Ovary (tissue), 9 donors: Measurements from ENCODE around the gene CDC14A. TPM values are rescaled to one million over a fixed set of nuclear protein-coding genes. Genes with fewer than 3 reads are reported as not detected.

ENCODE experiments used
- DNase-seq, 5 donors: peaks; one replicate each; pipeline ENCODE4 v3.0.0-alpha.2; 2019 to 2020
- H3K27ac ChIP-seq, 2 donors: fragments of 200-600 bp; one replicate each; pipeline versions ENCODE4 v1.5.1 to v1.8.0; 2019 to 2022
- H3K27me3 ChIP-seq: fragments of 200-600 bp; one replicate; pipeline ENCODE4 v1.8.0; 2022
- H3K36me3 ChIP-seq: fragments of 200-600 bp; sonication (generic); one replicate; pipeline ENCODE4 v1.5.1; 2019
- H3K4me1 ChIP-seq: one replicate; pipeline ENCODE4 v1.8.1; 2013; ENCODE audit warnings: mild to moderate bottlenecking, moderate library complexity; ENCODE audit not compliant: insufficient read depth
- H3K4me3 ChIP-seq: fragments of 200-600 bp; sonication (generic); one replicate; pipeline ENCODE4 v1.5.1; 2017
- H3K9me3 ChIP-seq, 2 donors: fragments of 200-600 bp in 1 of 2; sonication (generic) in 1 of 2; one replicate each; pipeline versions ENCODE4 v1.5.1 to v1.8.1; 2013 to 2019; ENCODE audit warnings: mild to moderate bottlenecking in 1 of 2, moderate library complexity in 1 of 2
- EP300 ChIP-seq: sonication (generic); formaldehyde crosslinking; IDR thresholded peaks from one replicate; pipeline ENCODE4 v1.6.1; 2017; ENCODE audit warnings: antibody characterized with exemption
- POLR2A ChIP-seq: fragments of 450-650 bp; IDR thresholded peaks from one replicate; pipeline ENCODE4 v1.6.1; 2017; ENCODE audit warnings: antibody characterized with exemption, mild to moderate bottlenecking, moderate library complexity
- WGBS, 3 donors: extraction: QIAGEN DNeasy Blood & Tissue Kit in 1 of 3; methylation state at CpG; one replicate each; pipeline versions ENCODE4 v1.1.5 to v1.1.7; 2013 to 2017; 5-methylcytosine and 5-hydroxymethylcytosine counted together
- intact Hi-C, 4 donors: fragments of 100-400 bp; cut with DNase I; formaldehyde crosslinking; loops; one replicate each; pipeline versions ENCODE4 v1.11.0 to v1.15.1; 2022 to 2023
- polyA plus RNA-seq, 2 donors: library from polyadenylated mRNA; stranded (reverse); fragments of 200-250 nt in 1 of 2; fragments of 350-450 nt in 1 of 2; fragmentation: Illumina TruSeq in 1 of 2; extraction: RNeasy Lipid Tissue Mini Kit (QIAGEN cat#74804) in 1 of 2; gene quantifications; one replicate each; pipeline ENCODE4 v1.2.3, GENCODE V29; 2013 to 2014
- total RNA-seq, 7 donors: library from RNA; depleted of rRNA in 2 of 7; stranded (reverse); fragments of >200 nt in 2 of 7; fragmentation: NEBNext Ultra II Directional in 3 of 7; extraction: Animal tissue kit (Norgen Biotek cat#: 25700) in 3 of 7; gene quantifications; one replicate each; pipeline versions ENCODE4 v1.1.0 to v1.2.4, GENCODE V29; 2016 to 2023
- TF ChIP-seq, protein P1 (sequence below), 3 donors: fragments of 450-650 bp in 2 of 3; fragments of 200-600 bp in 1 of 3; IDR thresholded peaks; one replicate each; pipeline versions ENCODE4 v1.5.1 to v1.8.0; 2016 to 2022; ENCODE audit warnings: antibody characterized with exemption in 3 of 3, mild to moderate bottlenecking in 1 of 3
- donor health status: DM: no; HTN: no; CAD: no; lungs with moderate emphysema.
- donor health status: DM: no; HTN: no; CAD: no.
- donor health status: Bipolar disorder and iron deficiency.
- donor health status: DM: yes; HTN: yes; CAD: no.
- donor health status: DM: no; HTN: no; CAD: no.
- donor health status: DM: yes; HTN: yes; CAD: no.

The CDC14A gene
- total and polyA plus RNA-seq, 9 donors, result 4.6 to 47.4 (median 8.6) TPM

DNA sequence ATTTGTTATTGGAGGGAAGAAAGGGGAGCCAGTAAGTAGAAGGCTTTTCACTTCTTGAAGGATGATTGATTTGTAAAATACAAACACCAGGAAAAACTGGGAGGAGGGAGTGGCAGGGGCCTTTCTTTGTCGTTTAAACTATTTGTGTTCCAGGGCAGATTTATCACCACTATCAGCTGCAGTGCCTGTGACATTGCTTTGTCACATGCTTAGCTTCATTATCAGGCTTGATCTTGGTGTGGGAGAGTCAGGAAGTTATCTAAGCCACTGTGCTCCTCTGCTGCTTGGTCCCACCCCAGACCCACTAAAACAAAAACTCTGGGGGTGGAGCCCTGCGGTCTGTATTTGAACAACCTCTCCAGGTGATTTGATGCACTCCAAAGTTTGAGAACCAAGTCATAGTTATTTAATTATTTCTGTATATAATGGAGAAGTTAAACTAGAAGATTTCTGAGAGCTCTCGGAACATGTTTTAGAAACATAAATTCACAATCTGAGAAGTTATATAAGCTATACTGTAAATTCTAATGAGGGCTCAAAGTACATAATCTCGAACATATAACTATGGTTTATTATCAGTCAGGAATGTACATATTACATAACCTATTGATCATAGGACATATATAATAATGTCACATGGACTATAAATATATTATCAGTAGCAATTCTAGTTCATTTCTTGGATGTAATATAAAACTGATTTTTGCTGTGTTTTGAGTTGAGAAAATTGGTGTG, 87.9 kb downstream of the CDC14A start:
- no peaks in the 10 kb centered on the region for H3K27me3 ChIP-seq
- no peak overlapping the region for H3K4me3 ChIP-seq
- no peaks in the 10 kb centered on the region for H3K36me3 ChIP-seq
- H3K9me3 ChIP-seq, result no peaks in the 10 kb centered on the region
- intact Hi-C loops, result no loop called here
- TF ChIP-seq EP300 (no peak), POLR2A (no peak)
- TF ChIP-seq, protein P1, sequence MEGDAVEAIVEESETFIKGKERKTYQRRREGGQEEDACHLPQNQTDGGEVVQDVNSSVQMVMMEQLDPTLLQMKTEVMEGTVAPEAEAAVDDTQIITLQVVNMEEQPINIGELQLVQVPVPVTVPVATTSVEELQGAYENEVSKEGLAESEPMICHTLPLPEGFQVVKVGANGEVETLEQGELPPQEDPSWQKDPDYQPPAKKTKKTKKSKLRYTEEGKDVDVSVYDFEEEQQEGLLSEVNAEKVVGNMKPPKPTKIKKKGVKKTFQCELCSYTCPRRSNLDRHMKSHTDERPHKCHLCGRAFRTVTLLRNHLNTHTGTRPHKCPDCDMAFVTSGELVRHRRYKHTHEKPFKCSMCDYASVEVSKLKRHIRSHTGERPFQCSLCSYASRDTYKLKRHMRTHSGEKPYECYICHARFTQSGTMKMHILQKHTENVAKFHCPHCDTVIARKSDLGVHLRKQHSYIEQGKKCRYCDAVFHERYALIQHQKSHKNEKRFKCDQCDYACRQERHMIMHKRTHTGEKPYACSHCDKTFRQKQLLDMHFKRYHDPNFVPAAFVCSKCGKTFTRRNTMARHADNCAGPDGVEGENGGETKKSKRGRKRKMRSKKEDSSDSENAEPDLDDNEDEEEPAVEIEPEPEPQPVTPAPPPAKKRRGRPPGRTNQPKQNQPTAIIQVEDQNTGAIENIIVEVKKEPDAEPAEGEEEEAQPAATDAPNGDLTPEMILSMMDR (IDR thresholded peaks at IDR 0.05), result no peak
- H3K4me1 ChIP-seq, result peaks cover 3% of the 10 kb centered on the region
- 70 to 73% (median 73%) methylated on average over 4 of the region's 4 CpGs for WGBS, 3 donors
- no peak overlapping the region for H3K27ac ChIP-seq
- DNase-seq, result no peak

DNA sequence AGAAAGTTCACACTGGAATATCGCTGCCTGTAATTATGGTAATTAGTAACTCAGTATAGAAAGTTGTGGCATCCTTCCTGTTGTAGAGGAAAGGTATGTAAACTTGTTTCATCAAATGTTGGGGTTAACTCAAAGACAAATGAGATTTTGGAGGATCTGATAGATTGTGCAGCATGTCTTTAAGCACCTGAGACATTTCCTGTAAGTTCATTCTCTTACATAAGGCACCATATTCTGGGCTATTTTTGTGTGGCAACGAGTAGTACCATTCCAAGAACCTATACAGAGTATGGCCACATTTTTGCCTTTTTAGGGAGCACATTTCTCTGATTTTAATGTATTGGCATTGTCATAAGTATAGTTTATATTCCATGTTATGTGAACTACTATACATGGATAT, 88.8 kb downstream of the CDC14A start:
- Histone ChIP-seq H3K27ac (no peak overlapping the region), H3K4me1 (peaks cover 3% of the 10 kb centered on the region), H3K36me3 (no peaks in the 10 kb centered on the region), H3K4me3 (no peak overlapping the region), H3K27me3 (no peaks in the 10 kb centered on the region), H3K9me3 (no peaks in the 10 kb centered on the region)
- TF ChIP-seq, protein P1 (IDR thresholded peaks at IDR 0.05), result no peak
- TF ChIP-seq EP300, result no peak
- TF ChIP-seq POLR2A, result no peak
- 84 to 97% (median 93%) methylated on average over 2 of the region's 2 CpGs for WGBS, 3 donors
- intact Hi-C loops, result no loop called here
- DNase-seq, result no peak

DNA sequence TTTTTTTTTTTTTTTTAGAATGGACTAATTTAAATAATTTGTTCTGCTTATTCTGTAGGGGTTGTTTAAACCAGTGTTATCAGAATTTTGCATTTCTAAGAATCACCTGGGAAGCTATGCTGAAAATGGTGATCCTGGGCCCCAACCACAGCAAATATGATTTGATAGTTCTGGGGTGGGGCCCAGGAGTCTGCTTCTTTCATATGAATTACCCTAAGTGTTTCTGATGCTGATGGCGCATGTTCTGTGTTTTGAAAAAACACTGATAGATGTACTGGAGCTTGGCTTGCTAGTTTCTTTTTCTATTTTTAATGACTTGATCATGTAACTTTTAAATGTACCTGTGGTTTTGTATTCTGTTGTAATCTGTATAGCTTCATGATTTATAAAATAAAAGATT, 89.3 kb downstream of the CDC14A start:
- TF ChIP-seq EP300, result no peak
- TF ChIP-seq POLR2A, result no peak
- TF ChIP-seq, protein P1 (IDR thresholded peaks at IDR 0.05), result no peak
- H3K27me3 ChIP-seq, result no peaks in the 10 kb centered on the region
- intact Hi-C loops, result no loop called here
- H3K4me3 ChIP-seq, result no peak overlapping the region
- DNase-seq, result no peak
- H3K27ac ChIP-seq, result no peak overlapping the region
- no peaks in the 10 kb centered on the region for H3K36me3 ChIP-seq
- no peaks in the 10 kb centered on the region for H3K9me3 ChIP-seq
- 69 to 75% (median 72%) methylated on average over 1 of the region's 1 CpG for WGBS, 3 donors
- peaks cover 3% of the 10 kb centered on the region for H3K4me1 ChIP-seq

DNA sequence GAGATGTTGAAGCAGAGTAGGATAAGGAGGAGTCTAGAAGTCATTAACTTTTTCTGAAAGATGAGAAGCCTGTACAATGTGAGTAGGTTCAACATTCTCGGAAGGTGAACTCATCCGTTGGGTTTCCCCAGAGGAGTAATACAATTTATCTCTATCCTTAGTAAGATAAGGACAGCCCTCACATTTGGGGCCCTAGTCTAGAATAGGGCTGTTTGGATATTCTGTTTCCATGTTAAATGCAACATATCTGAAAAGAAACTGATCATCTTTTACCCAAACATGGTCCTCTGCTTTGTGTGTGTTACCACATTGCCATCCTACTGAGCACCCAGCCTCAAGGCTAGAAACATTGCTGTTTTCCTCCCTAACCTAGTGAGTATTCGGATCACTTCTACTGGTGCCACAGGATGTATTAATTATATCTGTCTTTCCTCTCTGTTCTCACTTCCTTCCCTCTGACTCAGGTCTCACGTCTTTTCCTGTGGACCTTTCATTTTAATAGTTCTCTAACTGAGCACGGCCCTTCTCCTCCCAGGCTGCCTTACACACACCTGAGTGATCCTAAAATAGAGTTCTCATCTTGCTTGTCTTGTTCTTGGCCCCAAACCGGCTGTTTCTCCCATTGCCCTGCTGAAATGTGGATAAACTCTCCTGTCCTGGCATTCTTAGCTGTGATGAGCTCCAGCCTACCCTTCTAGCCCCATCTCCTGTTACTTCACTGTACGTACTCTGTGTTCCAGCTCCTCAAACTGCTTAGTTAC, 91.7 kb downstream of the CDC14A start:
- DNase-seq, result no peak
- TF ChIP-seq EP300 (no peak), POLR2A (no peak)
- TF ChIP-seq, protein P1 (IDR thresholded peaks at IDR 0.05), result no peak
- 55 to 81% (median 78%) methylated on average over 7 of the region's 7 CpGs for WGBS, 3 donors
- Histone ChIP-seq H3K4me1 (no peaks in the 10 kb centered on the region), H3K36me3 (no peaks in the 10 kb centered on the region), H3K27ac (no peak overlapping the region), H3K9me3 (no peaks in the 10 kb centered on the region), H3K4me3 (no peak overlapping the region), H3K27me3 (no peaks in the 10 kb centered on the region)
- intact Hi-C loops, result no loop called here
